C4-2B (cell line): ENCODE measurements around the gene OR2A14.

Experiments used
- CTCF ChIP-seq: fragments of 450-650 bp; conservative IDR thresholded peaks from 2 replicates; pipeline ENCODE4 v1.5.1; 2017; ENCODE audit warnings: mild to moderate bottlenecking
- ZFX ChIP-seq: fragments of 450-650 bp; IDR thresholded peaks from 2 replicates; pipeline ENCODE4 v1.6.1; 2017

- TF ChIP-seq CTCF (no peak), ZFX (no peak)
These were observed 22.4 kb upstream of the OR2A14 start for GRCh38 chr7:144100607-144101006.
